ENCODE measurements around the gene KRT222.

Gene KRT222

DNA sequence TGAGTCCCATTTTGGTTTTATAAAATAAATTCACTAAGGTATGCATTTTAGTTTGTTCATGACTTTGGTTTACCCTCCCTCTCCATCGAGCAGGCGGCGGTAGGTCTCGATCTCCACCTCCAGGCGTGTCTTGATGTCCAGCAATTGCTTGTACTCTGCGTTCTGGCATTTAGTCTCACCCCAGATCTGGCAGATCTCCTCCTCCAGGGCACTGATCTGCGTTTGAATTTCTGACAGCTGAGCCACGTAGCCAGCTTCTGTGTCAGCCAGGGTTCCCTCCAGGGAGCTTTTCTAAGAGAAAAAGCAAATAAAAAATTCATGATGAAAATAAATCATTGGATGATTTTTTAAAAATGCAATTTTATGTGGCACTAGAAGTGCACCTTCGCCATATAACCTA is 34.4 kb upstream of the KRT222 start:
- TF ChIP-seq CTCF (IDR thresholded peaks at IDR 0.05; ENCODE audit: insufficient read depth, missing control alignments), result no peak
- FAIRE-seq, result no peak
- no peak for DNase-seq (ENCODE audit: insufficient read length, low spot score)

GRCh38 chr17:40697297-40697696 is 32.3 kb upstream of the KRT222 start:
- no peak for FAIRE-seq
- DNase-seq (ENCODE audit: insufficient read length, low spot score), result no peak
- TF ChIP-seq CTCF (IDR thresholded peaks at IDR 0.05; ENCODE audit: insufficient read depth, missing control alignments), result no peak

DNA sequence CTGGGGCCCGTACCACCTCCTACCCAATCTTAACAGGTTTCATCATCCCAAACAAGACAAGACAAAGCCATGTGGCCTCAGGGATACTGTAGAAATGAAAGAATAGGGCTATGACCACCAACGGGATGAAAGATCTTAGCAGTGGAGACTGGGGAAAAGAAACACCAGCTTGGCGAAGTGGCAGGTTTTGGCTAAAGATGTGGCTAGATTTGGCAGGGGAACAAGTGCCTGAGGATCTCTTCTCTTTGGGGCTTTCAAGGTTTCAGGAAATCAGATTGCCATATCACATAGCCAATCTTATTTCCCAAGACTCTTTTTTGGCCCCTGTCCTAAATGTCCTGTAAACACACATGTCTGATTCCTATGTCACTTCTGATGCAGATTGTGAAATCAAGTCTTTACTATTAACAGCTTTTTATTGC is 31.7 kb upstream of the KRT222 start:
- FAIRE-seq, result no peak
- TF ChIP-seq CTCF (IDR thresholded peaks at IDR 0.05; ENCODE audit: insufficient read depth, missing control alignments), result no peak
- DNase-seq (ENCODE audit: insufficient read length, low spot score), result no peak

DNA sequence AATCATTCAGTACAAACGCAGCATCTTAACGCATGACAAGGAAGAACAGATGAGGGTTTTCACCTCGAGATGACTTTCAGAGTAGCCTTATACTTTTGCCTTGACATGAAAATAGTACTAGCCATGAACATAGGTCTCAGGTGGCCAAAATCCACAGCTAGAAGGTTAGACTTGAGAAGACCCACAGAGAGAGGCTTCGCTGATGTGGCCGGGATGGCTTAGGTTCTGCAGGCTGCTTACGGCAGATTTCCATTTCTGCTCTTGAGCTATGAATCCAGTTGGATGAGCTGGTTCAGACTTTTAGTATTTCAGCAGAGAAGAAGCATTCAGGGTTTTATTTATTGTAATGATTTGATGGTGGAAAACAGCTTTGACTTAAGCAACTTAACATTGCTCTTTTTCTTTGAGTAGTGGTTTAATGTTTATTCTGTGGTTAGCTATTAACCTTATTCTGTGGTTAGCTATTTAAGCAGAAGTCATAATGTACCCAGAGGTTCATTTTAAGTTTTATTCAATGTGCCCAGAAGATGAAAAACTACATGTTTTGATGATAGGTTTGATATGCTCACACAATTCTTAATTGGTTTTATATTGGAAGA is 31.0 kb upstream of the KRT222 start:
- no peak for FAIRE-seq
- DNase-seq (ENCODE audit: insufficient read length, low spot score), result no peak
- no peak for TF ChIP-seq CTCF (IDR thresholded peaks at IDR 0.05; ENCODE audit: insufficient read depth, missing control alignments)

DNA sequence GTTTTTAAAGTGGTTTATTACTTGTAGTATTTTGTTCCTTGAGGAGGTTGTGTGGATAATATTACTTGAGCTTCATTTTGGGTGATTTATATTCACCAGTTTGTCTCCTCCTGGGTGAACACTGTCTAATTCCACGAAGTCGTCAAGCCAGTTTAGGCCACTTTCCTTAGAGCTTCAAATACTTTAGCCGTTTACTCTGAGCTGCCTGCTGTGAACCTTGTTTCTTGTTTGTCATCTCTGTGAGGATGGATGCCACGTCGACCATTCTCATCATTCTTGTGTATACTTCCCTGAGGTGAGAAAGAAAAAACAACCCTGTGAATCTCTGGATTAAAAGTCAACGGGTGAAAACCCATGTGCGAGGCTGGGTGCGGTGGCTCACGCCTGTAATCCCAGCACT is 29.6 kb upstream of the KRT222 start:
- DNase-seq (ENCODE audit: insufficient read length, low spot score), result no peak

GRCh38 chr17:40687106-40687505 is 22.1 kb upstream of the KRT222 start:
- no peak for TF ChIP-seq CTCF (IDR thresholded peaks at IDR 0.05; ENCODE audit: insufficient read depth, missing control alignments)
- FAIRE-seq (no peak), DNase-seq (ENCODE audit: insufficient read length, low spot score) (no peak)

More for the DNA sequence above, 29.6 kb upstream of the KRT222 start:
- TF ChIP-seq CTCF (IDR thresholded peaks at IDR 0.05; ENCODE audit: insufficient read depth, missing control alignments), result no peak
- FAIRE-seq, result no peak

DNA sequence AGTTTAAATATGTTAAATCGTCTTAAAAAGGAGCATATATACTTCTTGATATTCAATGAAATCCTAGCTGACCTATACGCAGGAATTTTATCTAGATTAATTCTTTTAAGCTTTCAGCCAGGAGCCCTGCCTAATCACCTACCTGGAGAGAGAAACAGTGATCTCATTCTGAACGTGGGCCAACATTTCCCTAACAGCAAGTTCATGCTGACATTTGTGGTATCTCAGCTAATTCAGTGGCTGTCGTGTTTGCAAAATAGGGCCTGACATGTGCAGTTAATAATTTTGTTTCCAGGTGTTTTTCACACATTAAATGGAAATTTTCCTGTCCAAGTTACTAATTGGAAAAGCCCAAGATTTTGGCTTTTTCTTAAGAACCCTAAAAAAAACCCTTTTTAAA is 21.2 kb upstream of the KRT222 start:
- FAIRE-seq (no peak), DNase-seq (ENCODE audit: insufficient read length, low spot score) (no peak)
- no peak for TF ChIP-seq CTCF (IDR thresholded peaks at IDR 0.05; ENCODE audit: insufficient read depth, missing control alignments)

Data from D721Med (cell line).